OCI-LY3 (cell line): ENCODE measurements around the gene CTH.
"Not testable (repeated sequence)": the region's sequence is repeated elsewhere in the genome, so short reads cannot be mapped to it uniquely, and the experiment has no call there.

Experiments
- H2AFZ ChIP-seq: fragments of 200-600, 300-600 bp; shearing (Covaris generic); 2 replicates; pipeline ENCODE4 v1.6.0; 2014; ENCODE audit warnings: antibody characterized with exemption, low read depth, low read length
- H3K27ac ChIP-seq: fragments of 200-600, 300-600 bp; sonication (generic); 2 replicates; pipeline ENCODE4 v1.5.1; 2014; ENCODE audit warnings: mild to moderate bottlenecking, low read length, moderate library complexity, mixed read lengths
- H3K27me3 ChIP-seq: fragments of 200-600, 300-600 bp; sonication (generic); 2 replicates; pipeline ENCODE4 v1.6.1; 2014; ENCODE audit warnings: low read depth, low read length, mixed read lengths
- H3K36me3 ChIP-seq: fragments of 200-600, 300-600 bp; sonication (generic); replicated peaks from 2 replicates; pipeline ENCODE3; 2014; ENCODE audit warnings: low read depth, low read length, mixed read lengths
- H3K4me1 ChIP-seq: fragments of 300-600, 200-600 bp; sonication (generic); 2 replicates; pipeline ENCODE4 v1.6.1; 2014; ENCODE audit warnings: low read length, mixed read lengths
- H3K4me2 ChIP-seq: fragments of 200-600, 300-600 bp; sonication (generic); 2 replicates; pipeline ENCODE4 v1.6.1; 2014; ENCODE audit warnings: low read length, mixed read lengths
- H3K4me3 ChIP-seq: fragments of 300-600, 200-600 bp; sonication (generic); 2 replicates; pipeline ENCODE4 v1.5.1; 2014; ENCODE audit warnings: antibody characterized with exemption, mild to moderate bottlenecking, low read length, moderate library complexity
- H3K79me2 ChIP-seq: fragments of 300-600, 200-600 bp; shearing (Covaris generic); 2 replicates; pipeline ENCODE4 v1.6.1; 2014; ENCODE audit warnings: mild to moderate bottlenecking, low read length, mixed read lengths
- H3K9ac ChIP-seq: fragments of 300-600, 200-600 bp; shearing (Covaris generic); 2 replicates; pipeline ENCODE4 v1.6.0; 2014; ENCODE audit warnings: mild to moderate bottlenecking, low read length, moderate library complexity
- H3K9me3 ChIP-seq: fragments of 200-600, 300-600 bp; shearing (Covaris generic); 2 replicates; pipeline ENCODE4 v1.6.1; 2014; ENCODE audit warnings: low read length, mixed read lengths; ENCODE audit not compliant: insufficient read depth
- H4K20me1 ChIP-seq: fragments of 200-600, 300-600 bp; sonication (generic); 2 replicates; pipeline ENCODE4 v1.6.1; 2016; ENCODE audit warnings: low read length, mixed read lengths; ENCODE audit not compliant: insufficient read depth
- CTCF ChIP-seq: fragments of 200-600, 300-600 bp; sonication (generic); IDR thresholded peaks from 2 replicates; pipeline ENCODE4 v1.5.1; 2014; ENCODE audit warnings: antibody characterized with exemption, low read length, low read depth
- EZH2phosphoT487 ChIP-seq: fragments of 200-600 bp; shearing (Covaris generic); IDR thresholded peaks from 2 replicates; pipeline ENCODE4 v1.6.1; 2018; ENCODE audit warnings: antibody characterized with exemption, mixed run types, low read depth

The CTH gene

GRCh38 chr1:70410604-70411359 is at the start of gene CTH:
CTH (plus strand) TSS chr1:70411268; CDS start chr1:70411416, 148 bp downstream.
- H2AFZ ChIP-seq, result peak within 1 kb of the TSS; percentile 99
- H3K9ac ChIP-seq, result peak within 1 kb of the TSS; percentile 77
- peaks cover 3% of the 10 kb centered on the region; the same call in 1 of the 2 replicates for H4K20me1 ChIP-seq
- H3K36me3 ChIP-seq, result no peaks in the 10 kb centered on the region
- H3K4me3 ChIP-seq, result peak within 1 kb of the TSS; percentile 98
- TF ChIP-seq EZH2phosphoT487, result no peak
- TF ChIP-seq CTCF, result no peak
- peak within 1 kb of the TSS; percentile 94 for H3K4me2 ChIP-seq
- H3K27me3 ChIP-seq, result no peaks in the 10 kb centered on the region
- H3K27ac ChIP-seq, result peak within 1 kb of the TSS; percentile 60
- peaks cover 23% of the 10 kb centered on the region for H3K4me1 ChIP-seq
- no peaks in the 10 kb centered on the region for H3K79me2 ChIP-seq
- no peaks in the 10 kb centered on the region for H3K9me3 ChIP-seq

DNA sequence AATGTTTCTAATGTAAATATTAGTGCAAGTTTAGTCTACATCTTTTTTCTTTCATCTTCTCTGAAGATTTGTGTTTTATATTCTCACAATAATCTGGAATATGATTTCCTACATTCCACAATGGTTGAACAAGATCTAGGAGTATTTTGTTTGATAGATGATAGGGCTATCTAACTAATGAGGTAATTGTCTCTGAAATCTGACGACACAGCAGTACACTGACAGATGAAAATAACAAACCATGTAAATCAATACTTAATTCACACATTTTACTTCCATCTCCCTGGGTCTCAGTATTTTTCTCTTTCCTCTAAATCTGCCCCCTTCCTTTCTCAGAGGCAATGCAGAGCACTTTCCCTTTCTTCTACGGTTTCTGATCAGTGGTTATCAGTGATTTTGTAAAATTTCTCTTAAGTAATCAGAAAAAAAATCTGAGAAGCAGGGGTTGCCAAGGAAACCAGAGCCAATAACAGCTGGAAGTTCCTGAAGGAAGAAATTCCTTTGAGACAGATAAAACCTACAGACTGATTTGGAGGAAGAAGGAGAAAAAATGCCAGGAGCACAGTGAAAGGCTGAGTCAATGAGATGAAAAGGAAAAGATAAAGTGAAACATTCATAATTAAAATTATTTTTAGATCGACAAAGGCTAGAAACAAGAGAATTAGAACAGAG is 49.2 kb upstream of the CTH start:
- Histone ChIP-seq H3K9ac (no peak overlapping the region), H3K27ac (no peak overlapping the region), H3K4me2 (no peak overlapping the region), H3K27me3 (no peaks in the 10 kb centered on the region), H4K20me1 (no peaks in the 10 kb centered on the region), H2AFZ (no peak overlapping the region), H3K4me3 (no peak overlapping the region), H3K4me1 (no peaks in the 10 kb centered on the region), H3K79me2 (no peaks in the 10 kb centered on the region), H3K9me3 (no peaks in the 10 kb centered on the region), H3K36me3 (no peaks in the 10 kb centered on the region)
- no peak for TF ChIP-seq CTCF
- TF ChIP-seq EZH2phosphoT487, result no peak

DNA sequence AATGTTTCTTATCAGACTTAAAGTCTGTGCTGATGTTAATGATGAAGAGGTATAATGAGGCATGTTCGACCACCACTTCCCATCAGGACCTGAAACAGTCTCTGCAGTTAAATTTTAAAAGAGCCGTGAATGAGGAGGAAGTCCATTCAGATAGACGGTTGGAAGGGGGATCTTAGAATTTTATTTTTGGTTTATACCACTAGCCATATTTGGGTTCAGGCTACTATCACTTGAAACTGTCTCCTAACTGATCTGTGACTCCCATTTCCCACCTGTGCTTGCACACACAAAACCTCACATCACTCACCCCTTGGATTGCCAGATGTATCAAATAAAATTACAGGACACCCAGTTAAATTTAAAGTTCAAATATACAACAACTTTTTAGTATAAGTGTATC is 46.6 kb upstream of the CTH start:
- no peak overlapping the region for H3K4me2 ChIP-seq
- H2AFZ ChIP-seq, result no peak overlapping the region

DNA sequence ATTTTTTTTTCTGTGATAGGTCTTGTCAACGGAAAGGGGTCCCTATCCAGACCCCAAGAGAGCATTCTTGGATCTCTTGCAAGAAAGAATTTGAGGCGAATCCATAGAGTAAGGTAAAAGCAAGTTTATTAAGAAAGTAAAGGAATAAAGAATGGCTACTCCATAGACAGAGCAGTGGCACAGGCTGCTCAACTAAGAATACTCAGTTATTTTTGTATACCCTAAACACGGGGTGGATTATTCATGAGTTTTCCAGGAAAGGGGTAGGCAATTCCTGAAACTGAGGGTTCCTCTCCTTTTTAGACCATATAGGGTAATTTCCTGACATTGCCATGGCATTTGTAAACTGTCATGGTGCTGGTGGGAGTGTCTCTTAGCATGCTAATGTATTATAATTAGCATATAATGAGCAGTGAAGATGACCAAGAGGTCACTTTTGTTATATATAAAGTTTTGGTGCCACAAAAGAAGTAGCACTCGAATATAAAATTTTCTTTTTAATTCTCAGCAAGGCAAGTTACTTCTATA is 44.6 kb upstream of the CTH start:
- H3K4me2 ChIP-seq, H3K79me2 ChIP-seq, H3K27me3 ChIP-seq, H2AFZ ChIP-seq, H3K36me3 ChIP-seq, H3K9me3 ChIP-seq, H3K27ac ChIP-seq, H3K9ac ChIP-seq, H3K4me3 ChIP-seq, H3K4me1 ChIP-seq, H4K20me1 ChIP-seq: not testable (repeated sequence)

More for the DNA sequence above, 46.6 kb upstream of the CTH start:
- no peak overlapping the region for H3K9ac ChIP-seq
- H3K4me3 ChIP-seq, result no peak overlapping the region
- H3K79me2 ChIP-seq, result no peaks in the 10 kb centered on the region
- H4K20me1 ChIP-seq, result no peaks in the 10 kb centered on the region
- no peak overlapping the region for H3K27ac ChIP-seq
- no peak for TF ChIP-seq EZH2phosphoT487
- no peak for TF ChIP-seq CTCF
- H3K4me1 ChIP-seq, result no peaks in the 10 kb centered on the region
- H3K36me3 ChIP-seq, result no peaks in the 10 kb centered on the region
- no peaks in the 10 kb centered on the region for H3K9me3 ChIP-seq
- no peaks in the 10 kb centered on the region for H3K27me3 ChIP-seq

- H3K4me2 ChIP-seq, H3K9ac ChIP-seq, H3K27ac ChIP-seq, H3K36me3 ChIP-seq, H3K79me2 ChIP-seq, H3K4me3 ChIP-seq, H3K4me1 ChIP-seq, H4K20me1 ChIP-seq, H3K9me3 ChIP-seq, H3K27me3 ChIP-seq, H2AFZ ChIP-seq: not testable (repeated sequence)
These were observed 44.1 kb upstream of the CTH start for GRCh38 chr1:70366997-70367396.

- H3K27me3 ChIP-seq, H3K4me3 ChIP-seq, H4K20me1 ChIP-seq, H3K36me3 ChIP-seq, H3K4me1 ChIP-seq, H3K9me3 ChIP-seq, H2AFZ ChIP-seq, H3K4me2 ChIP-seq, H3K27ac ChIP-seq, H3K9ac ChIP-seq, H3K79me2 ChIP-seq: not testable (repeated sequence)
These were observed 43.7 kb upstream of the CTH start for GRCh38 chr1:70367397-70367796.

DNA sequence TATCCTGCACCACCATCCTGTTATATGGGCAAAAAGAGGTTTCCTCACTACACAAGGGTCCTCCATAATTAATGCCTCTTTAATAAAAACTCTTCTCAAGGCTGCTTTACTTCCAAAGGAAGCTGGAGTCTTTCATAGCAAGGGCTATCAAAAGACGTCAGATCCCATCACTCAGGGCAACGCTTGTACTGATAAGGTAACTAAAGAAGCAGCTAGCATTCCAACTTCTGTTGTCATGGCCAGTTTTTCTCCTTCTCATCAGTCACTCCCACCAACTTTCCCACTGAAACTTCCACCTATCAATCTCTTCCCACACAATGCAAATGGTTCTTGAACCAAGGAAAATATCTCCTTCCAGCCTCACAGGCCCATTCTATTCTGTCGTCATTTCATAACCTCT is 39.5 kb upstream of the CTH start:
- H3K4me1 ChIP-seq, result not testable (repeated sequence)

More for the DNA sequence above, 39.5 kb upstream of the CTH start:
- H3K27me3 ChIP-seq, H3K27ac ChIP-seq, H2AFZ ChIP-seq, H3K9ac ChIP-seq, H3K4me2 ChIP-seq, H3K79me2 ChIP-seq, H3K9me3 ChIP-seq, H4K20me1 ChIP-seq, H3K4me3 ChIP-seq, H3K36me3 ChIP-seq: not testable (repeated sequence)
